ENCODE results near the gene IGFBP5.

The IGFBP5 gene

DNA sequence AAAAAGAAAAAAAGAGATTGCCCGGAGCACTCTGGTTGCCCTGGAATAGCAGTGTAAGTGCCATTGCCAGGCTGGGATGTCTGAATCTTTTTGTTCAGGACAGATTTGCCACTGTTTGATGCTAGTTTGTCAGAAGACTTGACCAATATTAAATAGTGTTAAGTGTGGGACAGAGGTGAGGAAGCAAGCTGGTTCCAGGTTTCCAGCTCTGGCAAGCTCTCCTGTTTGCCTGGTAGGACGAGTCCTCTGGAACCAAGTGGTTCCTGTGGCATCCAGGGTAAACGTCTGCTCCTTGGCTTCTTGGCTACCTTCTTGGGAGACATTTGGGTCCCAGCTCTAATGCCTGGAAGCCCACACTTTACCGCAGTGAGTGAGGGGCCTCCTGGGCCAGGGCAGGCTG lies 20.8 kb upstream of the IGFBP5 start:
- Histone ChIP-seq H3K9me3 (ENCODE audit: control insufficient read depth, low read length) (no peaks in the 10 kb centered on the region), H3K27me3 (replicated peaks; ENCODE audit: control insufficient read depth, insufficient read depth, low read length, poor library complexity, severe bottlenecking) (no peaks in the 10 kb centered on the region), H3K36me3 (ENCODE audit: control insufficient read depth, insufficient read depth, low read length) (no peaks in the 10 kb centered on the region), H3K4me3 (ENCODE audit: insufficient read depth, low read depth, low read length, poor library complexity, severe bottlenecking) (no peak overlapping the region), H3K27ac (ENCODE audit: insufficient read depth, low read length, poor library complexity, severe bottlenecking) (no peak overlapping the region), H3K4me1 (ENCODE audit: control insufficient read depth, insufficient read depth, low read length, poor library complexity, severe bottlenecking) (no peaks in the 10 kb centered on the region)
- DNase-seq, result no peak

DNA sequence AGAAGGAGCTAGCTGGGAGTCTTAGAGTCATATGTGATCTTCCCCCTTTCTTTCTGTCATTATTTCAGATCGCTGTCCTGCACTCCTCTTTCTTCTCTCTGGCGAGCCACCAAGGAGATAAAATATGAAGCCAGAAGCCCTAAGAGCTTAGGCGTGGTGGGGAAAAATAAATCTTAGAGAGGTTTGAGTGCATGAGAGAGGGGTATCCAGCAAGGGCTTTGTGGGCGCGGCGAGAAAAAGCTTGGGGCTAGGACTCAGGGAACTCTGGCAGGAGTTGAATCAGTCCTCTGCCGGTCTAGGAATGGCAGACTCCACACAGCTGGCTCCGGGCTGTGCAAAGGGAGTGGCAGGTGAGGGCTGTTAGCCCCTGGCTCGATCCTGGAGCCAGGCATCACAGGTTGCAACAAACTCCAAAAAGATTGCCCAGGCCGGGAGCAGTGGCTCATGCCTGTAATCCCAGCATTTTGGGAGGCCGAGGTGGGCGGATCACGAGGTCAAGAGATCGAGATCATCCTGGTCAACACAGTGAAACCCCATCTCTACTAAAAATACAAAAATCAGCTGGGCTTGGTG lies 20.1 kb upstream of the IGFBP5 start:
- Histone ChIP-seq H3K9me3 (ENCODE audit: control insufficient read depth, low read length) (no peaks in the 10 kb centered on the region), H3K36me3 (ENCODE audit: control insufficient read depth, insufficient read depth, low read length) (no peaks in the 10 kb centered on the region), H3K4me1 (ENCODE audit: control insufficient read depth, insufficient read depth, low read length, poor library complexity, severe bottlenecking) (no peaks in the 10 kb centered on the region), H3K27me3 (replicated peaks; ENCODE audit: control insufficient read depth, insufficient read depth, low read length, poor library complexity, severe bottlenecking) (no peaks in the 10 kb centered on the region), H3K4me3 (ENCODE audit: insufficient read depth, low read depth, low read length, poor library complexity, severe bottlenecking) (no peak overlapping the region), H3K27ac (ENCODE audit: insufficient read depth, low read length, poor library complexity, severe bottlenecking) (no peak overlapping the region)
- no peak for DNase-seq

GRCh38 chr2:216714376-216714775 lies 19.0 kb upstream of the IGFBP5 start:
- Histone ChIP-seq H3K9me3 (ENCODE audit: control insufficient read depth, low read length) (no peaks in the 10 kb centered on the region), H3K4me1 (ENCODE audit: control insufficient read depth, insufficient read depth, low read length, poor library complexity, severe bottlenecking) (no peaks in the 10 kb centered on the region), H3K27ac (ENCODE audit: insufficient read depth, low read length, poor library complexity, severe bottlenecking) (no peak overlapping the region), H3K27me3 (replicated peaks; ENCODE audit: control insufficient read depth, insufficient read depth, low read length, poor library complexity, severe bottlenecking) (no peaks in the 10 kb centered on the region), H3K4me3 (ENCODE audit: insufficient read depth, low read depth, low read length, poor library complexity, severe bottlenecking) (no peak overlapping the region), H3K36me3 (ENCODE audit: control insufficient read depth, insufficient read depth, low read length) (no peaks in the 10 kb centered on the region)
- DNase-seq, result no peak

GRCh38 chr2:216713691-216714336 lies 18.5 kb upstream of the IGFBP5 start:
- H3K4me3 ChIP-seq (ENCODE audit: insufficient read depth, low read depth, low read length, poor library complexity, severe bottlenecking), result no peak overlapping the region
- no peak for DNase-seq
- H3K9me3 ChIP-seq (ENCODE audit: control insufficient read depth, low read length), result no peaks in the 10 kb centered on the region
- H3K36me3 ChIP-seq (ENCODE audit: control insufficient read depth, insufficient read depth, low read length), result no peaks in the 10 kb centered on the region
- no peaks in the 10 kb centered on the region for H3K4me1 ChIP-seq (ENCODE audit: control insufficient read depth, insufficient read depth, low read length, poor library complexity, severe bottlenecking)
- no peak overlapping the region for H3K27ac ChIP-seq (ENCODE audit: insufficient read depth, low read length, poor library complexity, severe bottlenecking)
- H3K27me3 ChIP-seq (replicated peaks; ENCODE audit: control insufficient read depth, insufficient read depth, low read length, poor library complexity, severe bottlenecking), result no peaks in the 10 kb centered on the region

DNA sequence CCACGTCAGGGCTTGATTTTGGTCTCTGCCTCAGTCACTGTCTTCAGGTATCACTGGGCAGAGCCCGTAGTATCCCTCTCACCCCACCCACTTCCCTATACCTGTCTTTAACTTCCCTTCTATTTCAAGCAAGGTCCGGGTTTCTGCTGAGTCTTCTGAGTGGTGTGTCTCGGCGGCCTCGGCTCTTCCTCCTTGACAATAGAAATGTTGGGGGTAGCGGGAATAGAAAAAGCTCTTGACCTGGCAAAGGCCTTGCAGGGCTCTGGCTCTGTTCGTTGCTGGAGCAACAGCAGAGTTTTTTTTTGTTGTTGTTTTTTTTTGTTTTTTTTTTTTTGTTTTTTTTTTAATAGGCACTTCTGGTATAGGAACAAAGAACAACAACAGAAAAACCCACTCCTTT lies 16.0 kb upstream of the IGFBP5 start:
- Histone ChIP-seq H3K9me3 (ENCODE audit: control insufficient read depth, low read length) (no peaks in the 10 kb centered on the region), H3K4me1 (ENCODE audit: control insufficient read depth, insufficient read depth, low read length, poor library complexity, severe bottlenecking) (no peaks in the 10 kb centered on the region), H3K4me3 (ENCODE audit: insufficient read depth, low read depth, low read length, poor library complexity, severe bottlenecking) (no peak overlapping the region), H3K27ac (ENCODE audit: insufficient read depth, low read length, poor library complexity, severe bottlenecking) (no peak overlapping the region), H3K36me3 (ENCODE audit: control insufficient read depth, insufficient read depth, low read length) (no peaks in the 10 kb centered on the region), H3K27me3 (replicated peaks; ENCODE audit: control insufficient read depth, insufficient read depth, low read length, poor library complexity, severe bottlenecking) (no peaks in the 10 kb centered on the region)
- DNase-seq, result no peak

DNA sequence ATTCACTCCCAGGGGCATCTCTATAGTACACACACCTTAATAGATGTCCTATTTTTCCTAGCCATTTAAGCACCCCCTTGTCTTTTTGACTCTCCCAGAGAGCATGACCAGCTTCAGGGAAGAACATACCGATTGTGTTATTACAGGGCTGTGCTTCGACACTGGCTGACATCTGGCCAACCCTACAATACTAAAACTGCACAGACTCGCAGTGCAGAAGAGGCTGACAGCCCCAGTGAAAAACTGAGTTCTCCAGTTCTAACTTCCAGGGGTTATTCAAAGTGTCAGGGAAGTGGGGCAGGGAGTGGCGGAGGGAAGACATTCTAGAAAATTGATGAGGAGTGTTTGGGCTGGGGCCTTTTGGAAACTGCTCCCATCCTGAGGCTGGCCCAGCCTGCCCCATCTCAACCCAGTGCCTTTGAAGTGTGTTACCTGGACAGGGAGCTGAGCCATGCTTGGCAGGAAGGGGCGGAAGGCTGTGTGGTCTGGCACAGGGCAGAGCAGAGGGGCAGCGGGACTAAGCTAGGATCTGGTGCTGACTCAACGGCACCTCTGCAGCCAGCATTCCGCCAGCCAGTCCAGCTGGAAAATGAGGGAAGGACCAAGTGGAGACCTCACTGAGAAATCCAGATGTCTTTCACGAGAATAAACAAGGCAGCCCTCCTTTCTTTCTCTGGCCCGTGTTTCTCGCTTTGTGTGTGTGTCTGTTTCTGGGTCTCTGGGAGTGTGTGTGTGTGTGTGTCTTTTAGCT lies 15.4 kb upstream of the IGFBP5 start:
- Histone ChIP-seq H3K9me3 (ENCODE audit: control insufficient read depth, low read length) (no peaks in the 10 kb centered on the region), H3K4me3 (ENCODE audit: insufficient read depth, low read depth, low read length, poor library complexity, severe bottlenecking) (no peak overlapping the region), H3K4me1 (ENCODE audit: control insufficient read depth, insufficient read depth, low read length, poor library complexity, severe bottlenecking) (no peaks in the 10 kb centered on the region), H3K36me3 (ENCODE audit: control insufficient read depth, insufficient read depth, low read length) (no peaks in the 10 kb centered on the region), H3K27ac (ENCODE audit: insufficient read depth, low read length, poor library complexity, severe bottlenecking) (no peak overlapping the region), H3K27me3 (replicated peaks; ENCODE audit: control insufficient read depth, insufficient read depth, low read length, poor library complexity, severe bottlenecking) (no peaks in the 10 kb centered on the region)
- DNase-seq, result no peak

DNA sequence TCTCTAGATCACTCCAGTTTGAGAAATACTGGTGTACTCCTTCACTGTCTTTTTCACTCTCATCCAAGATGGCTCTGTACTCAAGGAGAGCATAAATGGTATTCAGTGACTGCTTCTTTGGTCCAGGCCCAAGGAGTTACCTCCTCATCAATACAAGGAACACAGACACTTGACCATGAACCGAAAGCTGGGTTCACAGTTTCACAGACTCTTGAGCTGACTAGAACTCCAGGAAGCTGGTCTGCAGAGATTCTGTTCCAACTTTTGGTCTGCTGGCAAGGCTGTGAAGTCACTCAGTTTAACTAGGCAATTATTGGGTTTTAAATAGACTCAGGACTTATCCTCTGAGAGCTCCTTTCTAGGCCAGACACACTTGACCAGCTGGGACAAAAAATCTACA lies 7.4 kb upstream of the IGFBP5 start:
- Histone ChIP-seq H3K4me1 (ENCODE audit: control insufficient read depth, insufficient read depth, low read length, poor library complexity, severe bottlenecking) (no peaks in the 10 kb centered on the region), H3K27me3 (replicated peaks; ENCODE audit: control insufficient read depth, insufficient read depth, low read length, poor library complexity, severe bottlenecking) (peaks cover 11% of the 10 kb centered on the region), H3K4me3 (ENCODE audit: insufficient read depth, low read depth, low read length, poor library complexity, severe bottlenecking) (no peak overlapping the region), H3K36me3 (ENCODE audit: control insufficient read depth, insufficient read depth, low read length) (no peaks in the 10 kb centered on the region), H3K9me3 (ENCODE audit: control insufficient read depth, low read length) (no peaks in the 10 kb centered on the region), H3K27ac (ENCODE audit: insufficient read depth, low read length, poor library complexity, severe bottlenecking) (no peak overlapping the region)
- DNase-seq, result no peak

GRCh38 chr2:216701544-216701943 lies 6.2 kb upstream of the IGFBP5 start:
- H3K9me3 ChIP-seq (ENCODE audit: control insufficient read depth, low read length), result no peaks in the 10 kb centered on the region
- no peak overlapping the region for H3K27ac ChIP-seq (ENCODE audit: insufficient read depth, low read length, poor library complexity, severe bottlenecking)
- H3K27me3 ChIP-seq (replicated peaks; ENCODE audit: control insufficient read depth, insufficient read depth, low read length, poor library complexity, severe bottlenecking), result peaks cover 11% of the 10 kb centered on the region
- no peaks in the 10 kb centered on the region for H3K4me1 ChIP-seq (ENCODE audit: control insufficient read depth, insufficient read depth, low read length, poor library complexity, severe bottlenecking)
- H3K4me3 ChIP-seq (ENCODE audit: insufficient read depth, low read depth, low read length, poor library complexity, severe bottlenecking), result no peak overlapping the region
- H3K36me3 ChIP-seq (ENCODE audit: control insufficient read depth, insufficient read depth, low read length), result no peaks in the 10 kb centered on the region
- no peak for DNase-seq

DNA sequence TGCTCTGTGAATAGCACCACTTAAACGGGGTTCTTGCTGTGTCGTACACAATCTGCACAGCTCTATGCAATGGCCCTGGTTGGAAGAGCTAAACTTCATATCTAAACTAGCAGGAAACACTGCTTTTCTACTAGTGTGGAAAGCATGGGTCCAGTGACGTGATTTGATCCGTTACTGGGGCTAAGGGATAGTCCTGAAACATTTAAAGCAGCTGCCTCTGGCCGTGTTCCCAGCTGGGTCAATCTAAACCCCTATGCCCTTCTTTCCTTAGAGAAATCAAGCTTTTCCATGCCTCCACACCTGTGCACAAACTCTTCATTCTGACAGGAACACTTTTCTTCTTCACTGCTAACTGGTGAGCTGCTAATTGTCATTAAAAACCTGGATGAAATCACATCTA lies 5.4 kb upstream of the IGFBP5 start:
- Histone ChIP-seq H3K27ac (ENCODE audit: insufficient read depth, low read length, poor library complexity, severe bottlenecking) (no peak overlapping the region), H3K36me3 (ENCODE audit: control insufficient read depth, insufficient read depth, low read length) (no peaks in the 10 kb centered on the region), H3K27me3 (replicated peaks; ENCODE audit: control insufficient read depth, insufficient read depth, low read length, poor library complexity, severe bottlenecking) (peaks cover 11% of the 10 kb centered on the region), H3K4me3 (ENCODE audit: insufficient read depth, low read depth, low read length, poor library complexity, severe bottlenecking) (no peak overlapping the region), H3K4me1 (ENCODE audit: control insufficient read depth, insufficient read depth, low read length, poor library complexity, severe bottlenecking) (no peaks in the 10 kb centered on the region), H3K9me3 (ENCODE audit: control insufficient read depth, low read length) (no peaks in the 10 kb centered on the region)
- DNase-seq, result no peak

- Histone ChIP-seq H3K4me1 (ENCODE audit: control insufficient read depth, insufficient read depth, low read length, poor library complexity, severe bottlenecking) (peaks cover under 1% of the 10 kb centered on the region), H3K9me3 (ENCODE audit: control insufficient read depth, low read length) (no peaks in the 10 kb centered on the region), H3K4me3 (ENCODE audit: insufficient read depth, low read depth, low read length, poor library complexity, severe bottlenecking) (no peak overlapping the region), H3K27me3 (replicated peaks; ENCODE audit: control insufficient read depth, insufficient read depth, low read length, poor library complexity, severe bottlenecking) (peaks cover 13% of the 10 kb centered on the region), H3K27ac (ENCODE audit: insufficient read depth, low read length, poor library complexity, severe bottlenecking) (no peak overlapping the region), H3K36me3 (ENCODE audit: control insufficient read depth, insufficient read depth, low read length) (no peaks in the 10 kb centered on the region)
- DNase-seq, result no peak
Observed at GRCh38 chr2:216700088-216700567, 4.8 kb upstream of the IGFBP5 start.

Data from effector memory CD4-positive, alpha-beta T cell (primary cell).